ENCODE results near the gene CCM2.
A peak's percentile ranks its signal among the peaks of the same experiment; 100 is the strongest.

The CCM2 gene

DNA sequence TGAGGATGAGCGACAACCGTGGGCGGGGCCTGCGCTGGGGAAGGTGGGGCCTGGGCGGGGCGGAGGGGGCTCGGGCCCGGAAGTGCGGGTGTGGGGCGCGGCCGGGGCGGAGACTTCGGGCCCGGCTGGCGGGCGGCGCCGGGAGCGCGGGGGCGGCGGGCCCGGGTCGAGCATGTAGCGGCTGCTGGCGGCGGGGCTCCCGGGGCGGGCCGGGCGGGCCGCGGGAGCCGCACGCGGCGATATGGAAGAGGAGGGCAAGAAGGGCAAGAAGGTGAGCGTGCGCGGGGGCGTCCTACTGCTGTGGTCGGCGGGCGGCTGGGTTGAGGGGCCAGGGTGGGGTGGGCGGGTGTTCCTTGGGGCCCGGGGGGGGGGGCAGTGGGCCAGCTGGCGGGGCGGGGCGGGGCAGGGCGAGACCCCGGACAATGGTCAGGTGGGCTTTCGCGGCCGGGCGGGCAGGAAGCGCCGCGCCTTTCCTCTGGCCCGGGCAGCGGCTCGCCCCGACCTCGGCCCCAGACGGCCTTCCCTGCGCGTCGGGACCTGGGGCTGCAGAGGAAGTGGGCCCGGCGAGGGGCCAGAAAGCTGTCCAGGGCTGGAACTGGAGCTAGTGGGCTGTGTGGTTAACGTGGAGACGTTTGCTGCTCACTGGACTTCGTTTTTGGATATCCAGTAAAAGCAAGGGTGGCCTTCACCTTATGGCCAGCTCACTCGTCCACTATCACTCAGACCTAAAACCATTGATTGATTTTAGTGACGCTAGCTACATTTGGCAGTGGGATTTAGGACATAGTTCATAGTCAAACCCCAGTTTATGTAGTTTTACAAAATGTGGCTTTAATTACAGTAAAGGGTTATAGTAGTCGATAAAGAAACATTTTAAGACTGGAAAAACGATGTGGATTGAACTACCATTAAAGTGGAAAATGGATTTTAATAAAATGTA is at the start of gene CCM2:
Gene CCM2 (plus strand): TSS at position 109 of the 940 bp plus-strand sequence. CDS start 133 bp downstream, at position 242.
- peak; percentile 24 for DNase-seq (ENCODE audit: low spot score)

DNA sequence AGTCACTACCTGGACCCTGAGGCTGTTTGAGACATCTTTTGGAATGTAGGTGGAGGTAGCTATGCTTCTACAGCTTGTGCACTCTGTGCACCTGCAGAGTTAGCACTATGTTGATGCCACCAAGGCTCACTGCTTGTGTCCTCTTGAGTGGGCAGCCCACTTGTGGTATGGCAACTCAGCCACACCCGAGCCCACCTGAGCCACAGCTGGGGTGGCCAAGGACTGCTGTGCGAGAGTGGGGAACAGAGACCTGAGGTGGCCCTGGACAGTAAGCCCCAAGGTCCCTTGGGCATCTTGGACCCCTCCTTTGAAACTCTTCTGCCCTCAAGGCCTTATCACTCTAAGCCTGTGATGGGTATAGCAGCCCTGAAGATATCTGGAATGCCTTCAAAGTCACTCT is 46.8 kb upstream of the CCM2 start:
- DNase-seq (ENCODE audit: low spot score) = no peak

DNA sequence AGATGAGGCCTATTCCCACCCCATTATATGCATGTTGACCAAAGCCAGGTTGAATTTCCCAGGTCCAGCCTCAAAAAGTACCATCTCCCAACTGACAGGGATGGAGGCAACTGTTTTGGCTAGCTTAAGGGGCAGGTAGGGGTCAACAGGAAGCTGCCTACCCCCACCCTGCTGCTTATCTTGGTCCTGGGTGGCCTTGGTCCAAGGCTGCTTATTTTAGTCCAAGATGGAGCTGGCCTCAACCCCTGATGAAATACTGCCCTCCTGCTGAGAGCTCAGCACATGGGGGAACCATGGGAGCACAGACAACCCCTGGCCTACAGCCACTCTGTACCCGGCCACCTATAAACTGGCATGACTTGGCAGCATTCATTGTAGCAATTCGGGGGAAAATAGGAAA is 44.3 kb upstream of the CCM2 start:
- DNase-seq (ENCODE audit: low spot score) = no peak

DNA sequence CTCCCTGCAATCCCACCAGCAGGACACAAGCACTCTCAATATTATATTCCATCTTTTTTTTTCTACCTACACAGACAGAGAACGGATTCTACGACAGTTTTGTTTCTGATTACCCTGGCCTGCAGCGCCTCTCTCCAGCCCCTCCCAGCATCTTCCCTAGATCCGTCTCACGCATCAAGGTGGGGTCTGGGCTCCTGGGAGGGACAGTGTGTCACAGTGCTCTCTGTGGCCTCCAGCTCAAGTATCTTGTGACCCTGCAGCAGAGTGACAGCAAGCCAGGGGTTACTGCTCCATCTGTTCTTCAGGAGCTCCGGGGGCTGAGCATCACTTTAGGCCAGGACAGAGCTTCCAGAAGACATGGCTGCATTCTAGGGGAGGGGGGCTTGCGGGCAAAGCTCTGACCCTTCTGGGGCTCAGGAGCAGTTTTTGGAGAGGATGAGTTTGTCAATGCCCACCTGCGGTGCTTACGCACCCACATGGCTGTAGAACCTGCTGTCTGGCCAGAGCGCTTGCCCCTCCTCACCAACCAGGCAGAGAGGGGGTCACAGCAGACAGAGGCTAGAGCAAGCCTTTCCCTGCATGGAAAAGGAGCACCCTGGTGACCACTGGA is 43.7 kb upstream of the CCM2 start:
- DNase-seq (ENCODE audit: low spot score) = no peak

DNA sequence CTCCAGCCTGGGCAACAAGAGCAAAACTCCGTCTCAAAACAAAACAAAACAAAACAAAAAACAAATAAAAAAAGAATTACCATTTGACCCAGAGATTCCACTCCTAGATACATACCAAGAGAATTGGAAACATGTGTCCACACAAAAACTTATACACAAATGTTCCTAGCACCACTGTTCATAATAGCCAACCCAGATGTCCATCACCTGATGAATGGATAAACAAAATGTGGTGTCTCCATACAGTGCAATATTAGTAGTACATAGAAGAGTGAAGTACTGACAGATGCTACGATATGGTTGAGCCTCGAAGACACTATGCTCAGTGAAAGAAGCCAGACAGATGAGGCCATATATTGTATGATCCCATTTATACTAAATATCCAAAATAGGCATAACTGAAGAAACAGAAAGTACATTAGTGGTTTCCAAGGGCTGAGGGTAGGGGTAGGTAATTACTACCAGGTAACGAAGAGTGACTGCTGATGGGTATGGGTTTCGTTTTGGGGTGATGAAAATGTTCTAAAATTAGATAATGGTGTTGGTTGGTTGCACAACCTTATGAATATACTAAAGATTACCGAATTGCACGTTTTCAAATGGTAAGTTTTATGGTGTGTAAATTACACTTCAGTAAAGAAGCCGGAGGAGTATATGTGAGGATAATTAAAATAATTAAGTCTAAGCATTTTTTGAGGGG is 41.2 kb upstream of the CCM2 start:
- no peak for DNase-seq (ENCODE audit: low spot score)

DNA sequence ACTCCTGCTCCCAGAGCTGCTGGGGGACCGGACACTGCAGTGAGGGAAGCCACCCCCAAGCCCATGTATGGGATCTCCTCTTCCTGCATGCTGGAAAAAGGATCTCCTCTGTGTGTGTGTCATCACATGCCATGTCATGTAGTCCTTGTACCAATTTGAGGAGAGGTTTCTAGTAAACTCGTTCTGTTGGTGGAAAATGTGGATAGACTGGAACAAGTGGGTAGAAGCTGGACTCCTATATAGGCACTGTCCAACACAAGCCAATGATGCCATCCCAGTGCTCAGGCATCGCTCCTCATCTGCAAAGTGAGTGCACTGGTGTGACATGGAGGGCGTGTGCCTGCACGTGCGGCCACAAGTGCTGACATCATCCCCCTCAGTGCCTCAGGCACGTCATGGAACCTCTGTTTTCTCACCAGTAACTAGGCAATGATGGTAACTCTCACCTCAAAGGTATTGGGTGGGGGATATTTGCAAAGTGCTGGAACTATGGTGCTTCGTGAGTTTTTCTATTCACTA is 40.5 kb upstream of the CCM2 start:
- DNase-seq (ENCODE audit: low spot score) = no peak

DNA sequence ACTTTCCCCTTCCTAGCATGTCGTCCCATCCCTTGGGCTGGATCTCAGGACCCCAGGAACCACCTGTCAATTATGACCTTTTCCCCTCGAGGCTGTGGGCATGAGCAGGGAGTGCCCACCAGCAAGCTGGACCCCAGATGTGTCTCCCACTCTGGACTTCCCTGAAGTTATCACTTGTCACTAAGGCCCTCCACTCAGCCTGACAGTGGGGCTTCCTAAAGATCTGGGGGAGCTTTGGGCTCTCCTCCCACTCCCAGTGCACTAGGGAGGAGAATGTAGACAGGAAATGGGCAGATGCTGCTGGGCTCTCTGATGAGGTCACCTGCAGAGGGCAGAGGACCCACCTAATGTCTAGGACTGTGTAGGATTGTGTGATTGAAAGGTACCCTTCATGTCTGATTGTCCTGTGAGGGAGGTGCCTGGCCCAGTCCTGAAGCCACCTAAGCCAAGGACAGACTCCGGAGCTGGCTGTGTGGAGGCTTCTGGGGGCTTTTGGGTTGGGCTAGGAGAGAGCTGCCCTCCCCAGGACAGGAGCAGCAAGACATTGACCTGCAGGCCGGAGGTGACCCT is 39.9 kb upstream of the CCM2 start:
- no peak for DNase-seq (ENCODE audit: low spot score)

DNA sequence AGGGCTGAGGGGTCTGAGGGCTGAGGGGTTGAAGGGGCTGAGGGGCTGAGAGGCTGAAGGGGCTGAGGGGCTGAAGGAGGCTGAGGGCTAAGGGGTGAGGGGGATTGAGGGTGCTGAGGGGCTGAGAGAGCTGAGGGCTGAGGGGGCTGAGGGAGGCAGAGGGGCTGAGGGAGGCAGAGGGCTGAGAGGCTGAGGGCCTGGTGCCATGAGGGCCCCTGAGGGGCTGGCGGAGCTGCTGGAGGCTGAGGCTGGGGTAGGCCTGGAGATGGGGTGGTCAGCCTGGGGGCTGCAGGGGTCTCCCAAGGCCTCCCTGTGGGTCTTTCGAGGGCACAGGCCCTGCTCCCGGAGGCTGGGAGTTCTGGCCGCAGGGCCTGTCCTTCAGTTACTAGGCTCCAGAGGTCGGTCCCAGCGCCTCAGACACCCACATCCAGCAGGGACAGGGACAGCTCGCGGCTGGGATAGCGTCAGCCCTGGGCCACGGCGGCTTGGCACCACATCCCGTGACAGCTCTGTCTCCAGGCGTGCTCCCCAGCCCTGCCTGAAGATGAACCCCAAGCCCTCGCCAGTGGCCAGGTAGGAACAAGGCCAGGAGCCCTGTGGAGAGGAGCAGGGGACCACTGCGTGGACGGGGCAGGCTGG is 38.0 kb upstream of the CCM2 start:
- DNase-seq (ENCODE audit: low spot score) = no peak

DNA sequence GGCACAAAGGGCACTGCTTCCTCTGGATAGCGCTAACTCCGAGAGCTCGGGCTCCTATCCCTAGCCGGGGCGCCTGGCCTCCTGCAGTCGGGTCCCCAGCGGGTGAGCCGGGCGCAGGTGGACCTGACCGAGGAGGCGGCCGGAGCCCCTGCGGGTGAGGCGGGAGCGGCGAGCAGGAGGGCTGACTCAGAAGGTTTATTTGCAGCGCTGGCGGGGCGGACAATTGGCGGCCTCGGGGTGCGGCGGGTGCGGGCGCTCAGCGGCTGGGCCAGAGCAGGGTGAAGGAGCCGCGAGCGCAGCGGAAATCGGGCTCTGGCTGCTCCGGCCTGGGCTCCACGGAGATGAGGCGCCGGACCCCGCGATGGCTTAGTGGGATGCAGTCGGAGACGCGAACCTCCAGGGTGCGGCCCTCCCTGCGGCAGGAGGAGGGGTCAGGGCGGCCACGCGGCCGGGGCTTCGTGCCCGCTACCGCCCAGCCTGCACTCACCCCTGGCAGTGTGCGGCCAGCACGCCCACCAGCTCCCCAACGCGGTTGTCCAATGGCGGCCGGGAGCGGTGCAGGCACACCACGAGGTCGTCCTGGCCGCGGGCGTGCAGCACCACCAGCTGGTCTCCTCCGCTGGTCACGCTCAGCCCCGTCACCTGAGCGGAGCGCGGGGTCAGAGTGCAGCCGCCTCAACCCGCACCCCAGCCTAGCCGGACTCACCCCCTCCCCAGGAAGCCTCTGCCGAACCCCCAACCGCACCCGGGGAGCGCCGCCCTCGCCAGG is 37.3 kb upstream of the CCM2 start:
- DNase-seq (ENCODE audit: low spot score) = peak; percentile 28

DNA sequence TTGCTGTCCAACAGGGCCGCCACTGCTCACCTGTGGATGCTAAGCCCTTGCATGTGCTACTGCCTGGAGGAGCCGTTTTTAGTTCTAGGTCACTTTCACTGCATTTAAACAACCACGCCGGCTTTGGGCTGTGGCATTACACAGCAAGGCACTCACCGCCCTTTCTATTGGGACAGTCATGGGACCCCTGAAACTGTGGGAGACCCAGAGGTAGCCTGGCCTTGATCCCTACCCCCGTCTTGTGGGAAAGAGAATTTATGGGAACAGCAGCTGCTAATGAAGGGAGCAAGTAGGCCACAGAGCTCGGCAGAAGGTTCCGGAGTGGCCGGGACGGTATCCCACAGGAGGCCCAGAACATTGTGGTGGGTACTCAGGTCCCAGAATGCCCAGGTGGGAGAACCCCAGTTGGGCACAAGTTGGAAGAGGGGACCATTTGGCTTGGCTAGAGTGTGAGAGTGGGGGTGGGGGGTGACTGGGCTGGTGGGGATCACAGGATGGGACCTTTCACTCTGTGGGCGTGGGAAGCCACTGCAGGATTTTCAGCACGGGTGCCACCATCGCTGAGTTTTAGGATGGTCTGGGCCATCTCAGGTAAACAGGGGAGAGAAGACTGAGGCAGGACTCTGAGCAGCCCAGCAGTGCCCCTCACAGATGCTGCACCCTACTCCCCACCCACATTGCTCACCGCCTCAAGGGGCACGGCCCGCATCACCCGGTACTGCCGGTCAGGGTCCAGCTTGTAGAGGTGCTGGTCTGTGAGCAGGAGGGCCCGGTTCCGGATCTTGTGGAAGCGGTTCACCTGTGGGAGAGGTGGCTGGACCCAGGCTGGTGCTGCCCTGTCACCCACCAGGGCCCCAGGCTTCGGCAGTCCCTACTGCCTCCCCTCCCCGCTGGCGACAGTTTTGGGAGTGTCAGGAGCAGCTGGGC is 36.4 kb upstream of the CCM2 start:
- DNase-seq (ENCODE audit: low spot score) = no peak

DNA sequence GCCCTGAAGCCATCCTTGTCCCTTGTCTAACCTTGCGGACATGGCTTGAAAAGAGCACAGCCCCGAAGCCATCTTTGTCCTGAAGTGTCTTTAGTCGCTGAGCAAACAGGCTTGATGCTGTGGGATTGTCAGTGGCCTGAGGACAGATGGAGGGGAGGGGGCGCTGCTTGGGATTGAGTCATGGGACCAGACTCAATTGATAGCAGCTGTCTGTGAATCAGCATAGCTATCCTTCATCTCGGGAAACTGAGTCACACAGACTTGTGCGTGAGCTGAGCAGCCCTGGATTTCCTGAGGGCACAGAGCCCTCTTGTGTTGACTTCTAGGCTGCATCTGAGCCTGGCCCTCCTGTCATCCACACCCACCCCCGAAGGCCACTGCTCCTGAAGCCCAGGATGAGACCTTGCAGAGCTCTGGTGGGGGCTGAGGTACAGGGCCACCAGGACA is 35.6 kb upstream of the CCM2 start:
- no peak for DNase-seq (ENCODE audit: low spot score)

DNA sequence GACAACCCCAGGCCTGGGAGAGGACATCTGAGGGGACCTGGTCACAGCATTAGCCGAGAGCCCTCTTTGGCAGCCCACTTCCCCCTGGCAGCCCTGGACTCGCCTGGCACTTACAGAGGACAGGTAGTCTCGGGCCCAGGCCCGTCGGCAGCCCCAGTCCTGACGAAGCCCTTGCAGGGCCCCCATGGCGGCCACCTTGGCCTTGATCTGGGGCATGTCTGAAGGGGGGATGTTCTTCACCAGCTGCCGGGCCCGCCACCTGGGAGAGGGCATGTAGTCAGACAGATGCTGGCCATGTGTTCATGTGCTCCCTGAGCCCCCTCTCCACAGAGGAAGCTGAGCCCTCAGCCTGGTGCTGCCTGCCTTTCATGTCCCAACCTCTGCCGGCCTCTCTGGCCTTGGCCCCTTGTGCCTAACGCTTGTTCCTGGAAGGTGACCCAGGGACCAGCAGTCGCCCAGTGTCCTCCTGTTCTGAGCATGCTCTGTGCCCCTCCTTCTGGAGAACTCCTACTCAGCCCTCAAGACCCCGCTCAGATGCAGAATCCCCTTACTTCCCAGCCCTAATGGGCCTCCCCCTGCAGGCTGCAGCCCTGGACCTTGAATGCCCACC is 35.1 kb upstream of the CCM2 start:
- no peak for DNase-seq (ENCODE audit: low spot score)

DNA sequence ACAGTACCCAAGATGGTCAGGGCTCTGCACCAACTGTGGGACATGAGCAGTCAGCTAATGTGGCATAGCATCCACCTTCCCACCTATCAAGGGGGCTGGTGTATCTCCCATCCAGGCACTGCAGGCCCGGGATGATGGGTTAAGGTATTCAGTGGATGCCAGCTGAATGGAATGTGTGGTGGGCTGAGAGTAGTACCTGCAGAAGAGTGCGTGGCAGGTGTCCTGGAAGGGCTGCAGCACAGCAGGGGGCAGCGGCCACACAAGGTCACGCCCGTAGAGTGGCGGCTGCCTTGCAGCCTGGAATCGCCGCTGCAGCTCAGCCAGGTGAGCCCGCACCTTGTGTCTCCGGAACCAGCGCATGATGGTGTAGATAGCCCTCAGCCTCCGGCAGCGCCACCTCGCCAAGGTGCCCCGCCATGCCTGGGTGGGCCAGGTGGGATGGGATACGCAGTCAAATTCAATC is 34.5 kb upstream of the CCM2 start:
- DNase-seq (ENCODE audit: low spot score) = no peak

DNA sequence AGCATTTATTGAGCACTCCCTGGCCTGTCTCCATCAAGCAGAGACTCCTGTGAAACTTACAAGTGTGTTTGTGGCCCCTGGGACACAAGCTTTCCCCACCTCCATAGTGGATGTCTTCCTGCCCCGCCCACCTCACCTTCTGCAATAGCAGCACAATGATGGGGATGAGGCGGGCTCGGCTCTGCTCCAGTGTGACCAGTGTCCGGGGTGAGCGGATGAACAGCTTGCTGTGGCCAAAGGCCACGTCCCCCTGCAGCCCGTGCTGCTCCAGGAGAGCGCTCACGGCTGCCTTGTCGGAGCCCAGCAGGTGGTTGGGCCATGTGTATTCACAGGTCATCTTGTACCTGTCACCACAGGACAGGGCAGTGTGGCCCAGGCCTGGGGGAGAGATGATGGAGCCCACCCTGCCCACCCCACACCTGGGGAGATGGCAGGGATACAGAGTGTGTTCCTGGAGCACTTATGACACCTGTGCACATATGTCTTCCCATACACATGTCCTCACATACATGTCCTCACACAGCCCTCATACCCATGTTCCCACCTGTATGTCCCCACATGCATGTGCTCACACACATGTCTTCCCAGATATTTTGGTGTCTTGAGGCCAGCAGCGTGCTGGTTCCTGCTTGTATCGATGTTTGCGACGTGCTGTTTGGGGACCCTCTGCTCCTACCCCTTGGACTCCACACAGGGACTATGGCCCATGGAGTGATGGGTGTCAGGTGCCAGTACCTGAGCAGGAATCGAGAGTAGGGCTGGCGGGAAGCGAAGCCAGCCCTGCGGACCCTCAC is 33.9 kb upstream of the CCM2 start:
- no peak for DNase-seq (ENCODE audit: low spot score)

DNA sequence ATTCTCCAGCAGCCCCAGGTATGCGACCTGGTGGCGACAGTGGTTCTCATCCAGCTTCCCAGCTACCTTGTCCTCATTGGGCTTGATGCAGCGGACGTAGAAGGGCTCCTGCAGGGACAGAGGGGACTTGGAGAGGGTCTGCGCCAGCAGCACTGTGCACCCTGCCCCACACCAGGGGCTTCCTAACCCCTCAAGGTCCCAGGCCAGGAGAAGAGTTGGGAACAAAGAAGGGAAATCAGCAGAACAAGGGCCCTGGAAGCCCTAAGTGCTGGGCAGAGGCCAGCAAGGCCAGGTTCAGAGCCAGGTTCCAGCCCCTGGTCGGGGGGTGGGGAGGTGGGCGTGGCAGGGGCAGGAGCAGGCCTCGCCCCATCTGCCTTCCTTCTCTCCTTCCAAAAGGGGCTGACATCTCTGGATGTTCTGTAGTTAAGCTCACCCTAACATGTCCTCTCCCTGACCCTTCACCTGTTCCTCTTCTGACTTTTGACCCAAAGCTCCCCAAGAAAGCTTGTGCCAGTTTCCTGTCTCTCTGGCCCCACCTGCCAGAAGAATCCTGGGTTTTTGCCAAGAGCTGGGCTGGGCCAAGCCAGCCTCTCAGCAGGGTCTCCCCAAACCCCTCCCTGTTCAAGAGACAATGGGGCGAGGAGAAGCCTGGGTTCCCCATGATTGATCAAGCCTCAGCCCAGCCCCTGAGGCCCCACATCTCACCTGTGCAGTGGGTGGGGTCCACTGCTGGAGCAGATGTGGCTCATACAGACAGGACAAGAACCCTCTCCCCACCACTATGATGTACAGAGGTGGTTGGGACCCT is 33.1 kb upstream of the CCM2 start:
- DNase-seq (ENCODE audit: low spot score) = no peak

DNA sequence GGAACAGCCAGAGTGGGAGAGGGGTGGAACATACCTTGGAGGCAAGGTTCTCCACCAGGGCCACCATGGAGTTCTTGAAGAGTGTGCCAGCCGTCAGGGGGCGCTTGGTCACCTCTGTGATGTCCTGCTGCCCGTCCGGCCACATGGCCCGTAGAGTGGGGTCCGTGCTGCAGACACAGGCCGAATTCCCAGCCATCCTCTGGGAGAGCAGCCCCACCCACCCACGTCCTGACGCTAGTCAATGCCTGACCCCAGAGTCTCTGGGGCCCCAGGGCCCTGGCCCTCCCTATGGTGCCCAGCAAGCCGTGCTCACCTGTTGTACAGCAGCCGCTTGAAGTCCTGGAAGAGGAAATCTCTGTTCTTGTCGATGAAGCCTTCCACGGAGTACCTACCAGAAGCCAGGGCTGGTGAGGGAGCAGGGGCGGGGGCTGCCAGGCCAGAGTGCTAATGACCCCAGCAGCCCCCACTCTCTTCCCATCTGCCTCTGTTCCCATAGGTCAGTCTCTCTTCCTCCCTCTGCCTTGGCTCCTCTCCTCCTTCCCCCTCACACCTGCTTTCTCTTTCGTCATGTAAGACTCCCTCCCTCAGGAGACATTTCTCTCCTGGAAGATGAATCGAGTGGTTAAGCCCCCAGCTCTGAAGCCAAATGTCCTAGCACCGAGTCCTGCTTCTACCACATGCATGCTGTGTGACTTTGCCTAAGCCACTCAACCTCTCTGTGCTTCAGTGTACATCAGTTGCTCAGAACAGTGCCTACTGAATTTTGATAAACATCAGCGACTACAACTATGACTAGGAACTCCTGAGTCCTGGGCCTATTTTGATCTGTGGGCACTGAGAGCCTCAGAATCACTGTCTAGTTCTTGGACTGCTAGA is 32.2 kb upstream of the CCM2 start:
- DNase-seq (ENCODE audit: low spot score) = no peak
